Activated naive CD8-positive, alpha-beta T cell treated with anti-CD3 and anti-CD28 coated beads for 36 hours (primary cell): ENCODE data around the gene ARMC7. TPM values are rescaled to one million over a fixed set of nuclear protein-coding genes. Genes with fewer than 3 reads are reported as not detected.
"Not testable (repeated sequence)": the region's sequence is repeated elsewhere in the genome, so short reads cannot be mapped to it uniquely, and the experiment has no call there.

Source experiments
- DNase-seq: peaks from one replicate; pipeline ENCODE4 v3.0.0; 2021
- H3K27ac Mint-ChIP-seq: one replicate; pipeline ENCODE4 v1.8.0; 2022; ENCODE audit warnings: mild to moderate bottlenecking, moderate library complexity, mixed read lengths
- H3K27me3 Mint-ChIP-seq: one replicate; pipeline ENCODE4 v1.8.0; 2022; ENCODE audit warnings: mild to moderate bottlenecking, mixed read lengths
- H3K36me3 Mint-ChIP-seq: one replicate; pipeline ENCODE4 v1.8.0; 2021; ENCODE audit warnings: mild to moderate bottlenecking, mixed read lengths
- H3K4me1 Mint-ChIP-seq: one replicate; pipeline ENCODE4 v1.8.0; 2021; ENCODE audit warnings: mixed read lengths
- H3K4me3 Mint-ChIP-seq: one replicate; pipeline ENCODE4 v1.8.0; 2022; ENCODE audit warnings: mild to moderate bottlenecking, moderate library complexity, mixed read lengths
- H3K9me3 Mint-ChIP-seq: one replicate; pipeline ENCODE4 v1.8.0; 2022; ENCODE audit warnings: mixed read lengths
- total RNA-seq, 2 experiments: library from RNA; stranded (reverse); gene quantifications; one replicate each; pipeline ENCODE4 v1.2.3, GENCODE V29; 2021

Gene ARMC7
- total RNA-seq, 2 experiments from 2014 or later, result 6.5 to 6.6 TPM

- Mint-ChIP-seq H3K4me1 (peaks cover 7% of the 10 kb centered on the region), H3K27ac (no peak overlapping the region), H3K9me3 (no peaks in the 10 kb centered on the region), H3K36me3 (peaks cover 10% of the 10 kb centered on the region), H3K4me3 (no peak overlapping the region), H3K27me3 (no peaks in the 10 kb centered on the region)
- DNase-seq, result no peak
Observed at GRCh38 chr17:75160211-75160610, 50.4 kb downstream of the ARMC7 start.

- Mint-ChIP-seq H3K4me3 (no peak overlapping the region), H3K9me3 (no peaks in the 10 kb centered on the region), H3K36me3 (peaks cover 17% of the 10 kb centered on the region), H3K4me1 (peaks cover 2% of the 10 kb centered on the region), H3K27me3 (no peaks in the 10 kb centered on the region), H3K27ac (no peak overlapping the region)
- no peak for DNase-seq
Observed at GRCh38 chr17:75163074-75163473, 53.3 kb downstream of the ARMC7 start.

- not testable (repeated sequence) for H3K4me3 Mint-ChIP-seq, H3K9me3 Mint-ChIP-seq, H3K27me3 Mint-ChIP-seq, DNase-seq, H3K27ac Mint-ChIP-seq, H3K4me1 Mint-ChIP-seq
- H3K36me3 Mint-ChIP-seq, result peaks cover 17% of the 10 kb centered on the region
Observed at GRCh38 chr17:75164606-75165005, 54.8 kb downstream of the ARMC7 start.

- Mint-ChIP-seq H3K4me3 (no peak overlapping the region), H3K27ac (no peak overlapping the region), H3K4me1 (peaks cover 15% of the 10 kb centered on the region), H3K36me3 (peaks cover 30% of the 10 kb centered on the region), H3K9me3 (no peaks in the 10 kb centered on the region), H3K27me3 (no peaks in the 10 kb centered on the region)
- no peak for DNase-seq
Observed at GRCh38 chr17:75168998-75169397, 59.2 kb downstream of the ARMC7 start.

- Mint-ChIP-seq H3K4me1 (peaks cover 18% of the 10 kb centered on the region), H3K27ac (no peak overlapping the region), H3K9me3 (no peaks in the 10 kb centered on the region), H3K4me3 (no peak overlapping the region), H3K36me3 (peaks cover 35% of the 10 kb centered on the region), H3K27me3 (no peaks in the 10 kb centered on the region)
- no peak for DNase-seq
Observed at GRCh38 chr17:75173526-75173925, 63.8 kb downstream of the ARMC7 start.

- H3K36me3 Mint-ChIP-seq, result peaks cover 40% of the 10 kb centered on the region
- H3K27ac Mint-ChIP-seq, result no peak overlapping the region
- H3K4me3 Mint-ChIP-seq, result peak overlapping the region; percentile 22
Observed at GRCh38 chr17:75174996-75175395, 65.2 kb downstream of the ARMC7 start.

GRCh38 chr17:75176625-75177024 lies 66.9 kb downstream of the ARMC7 start:
- H3K4me1 Mint-ChIP-seq, result peaks cover 33% of the 10 kb centered on the region
- H3K36me3 Mint-ChIP-seq, result peaks cover 51% of the 10 kb centered on the region
- no peaks in the 10 kb centered on the region for H3K27me3 Mint-ChIP-seq
- no peak overlapping the region for H3K27ac Mint-ChIP-seq
- no peaks in the 10 kb centered on the region for H3K9me3 Mint-ChIP-seq
- DNase-seq, result no peak
- no peak overlapping the region for H3K4me3 Mint-ChIP-seq

More at GRCh38 chr17:75174996-75175395, 65.2 kb downstream of the ARMC7 start:
- H3K4me1 Mint-ChIP-seq, result peaks cover 30% of the 10 kb centered on the region
- H3K27me3 Mint-ChIP-seq, result no peaks in the 10 kb centered on the region
- no peaks in the 10 kb centered on the region for H3K9me3 Mint-ChIP-seq
- no peak for DNase-seq

- no peak overlapping the region for H3K27ac Mint-ChIP-seq
- no peak for DNase-seq
- H3K27me3 Mint-ChIP-seq, result no peaks in the 10 kb centered on the region
- peaks cover 43% of the 10 kb centered on the region for H3K36me3 Mint-ChIP-seq
- H3K4me3 Mint-ChIP-seq, result no peak overlapping the region
- H3K9me3 Mint-ChIP-seq, result no peaks in the 10 kb centered on the region
- H3K4me1 Mint-ChIP-seq, result peaks cover 26% of the 10 kb centered on the region
Observed at GRCh38 chr17:75178453-75178852, 68.7 kb downstream of the ARMC7 start.

Other genes starting within 250 kb of the ARMC7 start
- 10 to 100 TPM; 13.3 to 14.6 TPM for gene FDXR, start 237.0 kb upstream of the ARMC7 start, total RNA-seq
- gene FADS6, start 216.3 kb upstream of the ARMC7 start, total RNA-seq, result not detected
- gene USH1G, start 186.7 kb upstream of the ARMC7 start, total RNA-seq, result not detected
- gene OTOP2, start 185.7 kb upstream of the ARMC7 start, total RNA-seq, result not detected
- gene OTOP3, start 174.1 kb upstream of the ARMC7 start, total RNA-seq, result not detected
- gene HID1, start 137.2 kb upstream of the ARMC7 start, total RNA-seq, result 1 to 10 TPM; 1.6 to 1.9 TPM
- gene CDR2L, start 122.3 kb upstream of the ARMC7 start, total RNA-seq, result 1 to 10 TPM in 1 of 2 experiments, under 1 TPM in 1; 0.74 to 1.2 TPM
- 10 to 100 TPM; 64.4 to 69.0 TPM for gene MRPL58, start 97.3 kb upstream of the ARMC7 start, total RNA-seq
- gene ATP5PD, start 63.0 kb upstream of the ARMC7 start, total RNA-seq, result 100 to 1,000 TPM; 185 to 189 TPM
- 10 to 100 TPM; 14.1 to 14.7 TPM for gene KCTD2, start 62.7 kb upstream of the ARMC7 start, total RNA-seq
- gene SLC16A5, start 22.0 kb upstream of the ARMC7 start, total RNA-seq, result 1 to 10 TPM; 2.1 TPM
- gene NT5C, start 21.8 kb downstream of the ARMC7 start, total RNA-seq, result 10 to 100 TPM; 71.2 to 74.8 TPM
- gene JPT1, start 44.5 kb downstream of the ARMC7 start, total RNA-seq, result 100 to 1,000 TPM; 245 to 250 TPM
- gene SUMO2, start 73.0 kb downstream of the ARMC7 start, total RNA-seq, result 100 to 1,000 TPM; 623 to 655 TPM
- 100 to 1,000 TPM; 134 to 137 TPM for gene NUP85, start 95.7 kb downstream of the ARMC7 start, total RNA-seq
- 10 to 100 TPM; 63.7 to 72.0 TPM for gene GGA3, start 151.6 kb downstream of the ARMC7 start, total RNA-seq
- gene MRPS7, start 151.9 kb downstream of the ARMC7 start, total RNA-seq, result 10 to 100 TPM; 93.5 to 96.9 TPM
- 10 to 100 TPM; 35.3 to 38.1 TPM for gene MIF4GD, start 161.3 kb downstream of the ARMC7 start, total RNA-seq
- gene SLC25A19, start 179.5 kb downstream of the ARMC7 start, total RNA-seq, result 100 to 1,000 TPM; 103 to 107 TPM